ENCODE results near the gene RGS6.

DNA sequence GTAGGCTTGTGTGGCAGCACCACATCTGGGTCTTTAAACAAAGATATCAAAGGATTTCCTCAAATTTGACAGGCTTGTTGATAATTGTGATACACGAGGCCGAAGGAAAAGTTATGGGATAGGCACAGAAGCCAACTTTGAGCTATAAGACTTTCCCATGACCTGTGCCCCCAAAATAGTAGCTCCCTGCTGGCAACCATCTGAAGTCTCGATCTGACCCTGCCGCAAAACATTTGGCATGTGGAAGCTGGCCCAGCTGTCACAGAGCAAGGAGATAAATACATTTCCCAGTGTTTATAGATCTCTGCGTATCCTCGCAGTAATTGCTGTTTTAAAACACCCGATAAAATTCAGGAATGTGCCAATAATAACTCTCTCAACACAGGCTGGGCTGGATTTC lies 26.4 kb upstream of the RGS6 start:
- TF ChIP-seq POLR2A (IDR thresholded peaks at IDR 0.05) (no peak), POLR2AphosphoS5 (IDR thresholded peaks at IDR 0.05) (no peak), CTCF (IDR thresholded peaks at IDR 0.05) (no peak), EP300 (IDR thresholded peaks at IDR 0.05) (no peak)
